NCI-H2196 (cell line): ENCODE data around the gene TRIM2.

ENCODE experiments used
- DNase-seq: peaks from one replicate; lab custom pipeline; 2025; ENCODE audit not compliant: unreplicated experiment; lab: John Stamatoyannopoulos, UW

TRIM2 gene

GRCh38 chr4:153246446-153247115, 42.3 kb downstream of the TRIM2 start:
- DNase-seq = no peak

- DNase-seq = no peak
Measured at GRCh38 chr4:153247116-153247490, 42.9 kb downstream of the TRIM2 start.

GRCh38 chr4:153248641-153249198, 44.5 kb downstream of the TRIM2 start:
- no peak for DNase-seq

GRCh38 chr4:153249199-153250041, 45.2 kb downstream of the TRIM2 start:
- peak; percentile 81 for DNase-seq

GRCh38 chr4:153252122-153252521, 47.9 kb downstream of the TRIM2 start:
- DNase-seq = no peak

GRCh38 chr4:153255233-153255632, 51.0 kb downstream of the TRIM2 start:
- DNase-seq = no peak

- DNase-seq = no peak
Measured at GRCh38 chr4:153257151-153257620, 52.9 kb downstream of the TRIM2 start.

- DNase-seq = no peak
Measured at GRCh38 chr4:153257991-153258390, 53.7 kb downstream of the TRIM2 start.

- DNase-seq = no peak
Measured at GRCh38 chr4:153258750-153259149, 54.5 kb downstream of the TRIM2 start.

GRCh38 chr4:153259661-153260060, 55.4 kb downstream of the TRIM2 start:
- no peak for DNase-seq

- DNase-seq = no peak
Measured at GRCh38 chr4:153260132-153260531, 55.9 kb downstream of the TRIM2 start.

- DNase-seq = no peak
Measured at GRCh38 chr4:153260553-153261300, 56.5 kb downstream of the TRIM2 start.

GRCh38 chr4:153261461-153261860, 57.2 kb downstream of the TRIM2 start:
- DNase-seq = no peak

GRCh38 chr4:153261914-153262313, 57.7 kb downstream of the TRIM2 start:
- DNase-seq = no peak

- DNase-seq = no peak
Measured at GRCh38 chr4:153265306-153266047, 61.2 kb downstream of the TRIM2 start.

GRCh38 chr4:153266988-153267387, 62.7 kb downstream of the TRIM2 start:
- DNase-seq = no peak

GRCh38 chr4:153267890-153268289, 63.6 kb downstream of the TRIM2 start:
- no peak for DNase-seq

GRCh38 chr4:153268295-153268694, 64.1 kb downstream of the TRIM2 start:
- no peak for DNase-seq

GRCh38 chr4:153269218-153269990, 65.2 kb downstream of the TRIM2 start:
- no peak for DNase-seq

GRCh38 chr4:153270361-153270760, 66.1 kb downstream of the TRIM2 start:
- no peak for DNase-seq
